HG02884 (cell line): ENCODE results near the gene ITSN1.

Experiments
- ATAC-seq: cut with Tn5 transposase; IDR thresholded peaks from one replicate; pipeline ENCODE4 v1.9.1; 2021; ENCODE audit warnings: mild to moderate bottlenecking, moderate library complexity; ENCODE audit not compliant: unreplicated experiment

The ITSN1 gene

DNA sequence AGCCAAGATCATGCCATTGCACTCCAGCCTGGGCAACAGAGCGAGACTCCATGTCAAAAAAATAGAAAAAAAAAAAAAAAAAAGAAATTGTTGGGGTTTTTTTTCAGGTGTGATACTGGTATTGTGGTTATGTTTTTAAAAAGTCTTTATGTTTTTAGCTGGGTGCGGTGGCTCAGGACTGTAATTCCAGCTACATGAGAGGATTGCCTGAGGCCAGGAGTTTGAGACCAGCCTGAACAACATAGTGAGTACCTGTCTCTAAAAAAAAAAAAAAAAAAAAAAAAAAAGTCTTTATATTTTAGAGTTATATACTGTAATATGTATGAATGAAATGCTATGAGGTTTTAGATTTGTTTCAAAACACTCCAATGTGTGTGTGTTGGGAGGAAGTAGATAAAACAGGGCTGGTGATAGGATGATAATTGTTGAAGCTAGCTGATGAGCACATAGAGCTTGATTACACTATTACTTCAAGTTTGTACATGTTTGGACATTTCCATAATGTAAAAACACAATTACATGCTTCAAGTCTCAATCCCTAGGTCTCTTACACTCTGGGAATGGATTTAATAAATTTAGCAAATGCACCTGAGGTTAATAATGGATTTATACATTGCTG, 303.5 kb downstream of the ITSN1 start:
- no peak for ATAC-seq

- peak; percentile 63 for ATAC-seq
Observed at GRCh38 chr21:33947451-33948095, 305.3 kb downstream of the ITSN1 start.

- peak; percentile 27 for ATAC-seq
Observed at GRCh38 chr21:33948096-33948950, 306.0 kb downstream of the ITSN1 start.

DNA sequence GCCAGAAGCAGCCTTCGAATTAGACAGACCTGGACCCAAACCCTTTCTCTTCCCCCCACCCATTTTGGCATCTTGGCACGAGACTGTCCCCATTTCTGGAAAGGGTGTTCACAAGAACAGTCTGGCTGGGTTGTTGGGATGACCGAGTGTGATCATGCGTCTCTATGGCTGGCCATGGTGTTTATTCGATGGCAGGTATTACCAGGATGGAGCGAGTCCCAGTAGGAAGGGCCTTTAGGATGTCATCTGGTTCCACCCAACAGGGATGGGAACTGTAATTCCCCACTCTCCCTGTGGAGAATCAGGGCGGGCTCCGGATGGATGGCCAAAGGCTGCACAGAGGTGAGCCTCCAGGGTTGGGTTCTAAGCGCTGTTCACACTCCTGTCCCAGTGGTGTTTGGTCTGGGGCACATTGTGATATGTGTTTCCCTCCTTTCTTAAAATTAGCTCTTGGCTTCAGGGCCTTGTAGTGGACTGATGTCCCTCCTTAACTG, 306.7 kb downstream of the ITSN1 start:
- ATAC-seq: no peak
